Measurements from ENCODE around the gene EPB41L4B. TPM values are rescaled to one million over a fixed set of nuclear protein-coding genes. Genes with fewer than 3 reads are reported as not detected.
A peak's percentile ranks its signal among the peaks of the same experiment; 100 is the strongest.

EPB41L4B gene
- total and polyA plus RNA-seq, 2 of the 4 experiments (the other 2 are of a cell fraction) = 0.36 to 0.54 TPM

DNA sequence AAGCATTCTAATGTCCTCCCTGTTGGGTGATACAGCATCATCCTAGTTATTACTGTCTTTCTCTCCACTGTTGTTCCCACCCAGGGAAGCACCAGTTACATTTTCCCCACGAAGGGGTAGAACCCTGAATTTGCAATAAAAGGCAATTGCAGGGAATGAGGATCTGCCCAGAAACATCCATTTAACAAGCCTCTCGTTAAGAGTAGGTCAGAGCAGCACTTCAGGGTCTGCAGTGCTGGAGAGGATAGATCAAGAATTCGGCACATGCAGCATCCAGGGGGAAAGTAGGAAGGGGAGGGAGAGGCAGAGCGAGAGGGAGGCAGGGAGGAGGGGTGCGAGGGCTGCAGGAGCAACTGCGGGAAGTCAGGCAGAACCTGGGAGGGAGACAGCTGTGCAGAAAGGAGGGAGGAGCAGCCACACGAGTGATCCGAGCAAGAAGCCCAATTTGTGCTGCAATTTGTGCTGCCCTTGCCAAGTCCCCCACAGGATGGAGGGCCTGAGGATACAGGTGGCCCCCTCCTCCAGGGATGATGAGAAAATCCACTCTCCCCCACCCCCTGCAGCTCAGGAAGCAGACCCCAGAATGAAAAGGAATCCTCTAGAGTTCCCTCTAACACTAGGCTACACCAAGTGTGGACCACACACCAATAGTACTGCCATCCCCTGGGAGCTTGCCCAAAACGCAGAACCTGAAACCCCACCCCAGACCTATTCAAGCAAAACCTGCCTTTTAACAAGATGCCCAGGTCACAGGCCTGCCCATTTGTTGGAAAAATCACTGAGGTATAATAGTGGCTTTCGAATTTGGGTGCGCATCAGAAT, 62.2 kb downstream of the EPB41L4B start:
- dilution Hi-C loops (cut with HindIII; ENCODE audit: low sequenced_read_pairs, unreplicated experiment) (no loop called here), intact Hi-C loops (cut with micrococcal nuclease) (loop anchor here (10.0 kb wide), 1 partner anchor 144 kb away; the partner anchor contains the start of gene TMEM245), in situ Hi-C loops (cut with MboI; ENCODE audit: low sequenced_read_pairs) (no loop called here)
- BruUV-seq (replicated peaks) = no TSS peak
- Histone ChIP-seq H3K4ac (ENCODE audit: low read depth, low read length) (no peak overlapping the region), H2AK5ac (ENCODE audit: low read depth, low read length) (no peak overlapping the region), H2AK9ac (replicated peaks; ENCODE audit: low read depth, low read length, poor library complexity) (no peak overlapping the region), H3K9me1 (ENCODE audit: insufficient read depth, low read length) (peaks cover 2% of the 10 kb centered on the region; the same call in 1 of the 2 replicates), H3K4me2 (ENCODE audit: low read depth, low read length) (no peak overlapping the region), H3K4me3 (ENCODE audit: insufficient read depth, low read depth, low read length) (no peak overlapping the region), H3K79me1 (ENCODE audit: low read depth in 1 of 2, low read length in 2 of 2) (no peaks in the 10 kb centered on the region), H2BK5ac (ENCODE audit: low read depth, low read length, poor library complexity, severe bottlenecking) (no peak overlapping the region), H3K4me1 (ENCODE audit: control insufficient read depth, insufficient read depth, low read length) (peaks cover 7% of the 10 kb centered on the region), H4K20me1 (ENCODE audit: insufficient read depth, low read length) (no peaks in the 10 kb centered on the region), H3K9me3 (ENCODE audit: control insufficient read depth, insufficient read depth, low read length) (no peaks in the 10 kb centered on the region), H3K9ac (ENCODE audit: low read depth, low read length) (no peak overlapping the region), H2BK120ac (ENCODE audit: low read depth, low read length) (no peak overlapping the region), H3K36me3 (ENCODE audit: control insufficient read depth, insufficient read depth, low read length) (no peaks in the 10 kb centered on the region), H4K8ac (ENCODE audit: low read depth in 2 of 2, low read length in 2 of 2) (no peak overlapping the region), H3K27ac (ENCODE audit: insufficient read depth, low read length) (no peak overlapping the region), H4K5ac (ENCODE audit: low read depth, low read length) (no peak overlapping the region), H2AFZ (replicated peaks; ENCODE audit: low read length, poor library complexity) (peak overlapping the region; percentile 49), H2BK20ac (ENCODE audit: low read depth, low read length) (no peak overlapping the region), H3K23ac (ENCODE audit: low read depth, low read length) (no peak overlapping the region), H3K18ac (ENCODE audit: low read depth, low read length) (no peak overlapping the region), H4K91ac (ENCODE audit: insufficient read depth, low read depth, low read length) (no peak overlapping the region), H3K27me3 (ENCODE audit: control insufficient read depth, insufficient read depth, low read length) (peaks cover 4% of the 10 kb centered on the region), H2BK15ac (ENCODE audit: low read depth, low read length) (no peak overlapping the region), H3K56ac (ENCODE audit: extremely low read depth, insufficient read depth, low read length) (no peak overlapping the region), H3K14ac (replicated peaks; ENCODE audit: low read depth, low read length) (no peak overlapping the region)
- ATAC-seq (ENCODE audit: low read depth) = no peak
- TF ChIP-seq, protein P1, sequence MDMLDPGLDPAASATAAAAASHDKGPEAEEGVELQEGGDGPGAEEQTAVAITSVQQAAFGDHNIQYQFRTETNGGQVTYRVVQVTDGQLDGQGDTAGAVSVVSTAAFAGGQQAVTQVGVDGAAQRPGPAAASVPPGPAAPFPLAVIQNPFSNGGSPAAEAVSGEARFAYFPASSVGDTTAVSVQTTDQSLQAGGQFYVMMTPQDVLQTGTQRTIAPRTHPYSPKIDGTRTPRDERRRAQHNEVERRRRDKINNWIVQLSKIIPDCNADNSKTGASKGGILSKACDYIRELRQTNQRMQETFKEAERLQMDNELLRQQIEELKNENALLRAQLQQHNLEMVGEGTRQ (IDR thresholded peaks at IDR 0.05; ENCODE audit: low read depth, low read length) = no peak
- TF ChIP-seq NFE2L2 (IDR thresholded peaks at IDR 0.05; ENCODE audit: low read depth, low read length) (no peak), FOS (IDR thresholded peaks at IDR 0.05; ENCODE audit: low read depth, low read length) (no peak), POLR2A (IDR thresholded peaks at IDR 0.05; ENCODE audit: low read depth, low read length) (no peak), CEBPB (IDR thresholded peaks at IDR 0.05; ENCODE audit: low read depth, low read length) (no peak)
- TF ChIP-seq, protein P2, sequence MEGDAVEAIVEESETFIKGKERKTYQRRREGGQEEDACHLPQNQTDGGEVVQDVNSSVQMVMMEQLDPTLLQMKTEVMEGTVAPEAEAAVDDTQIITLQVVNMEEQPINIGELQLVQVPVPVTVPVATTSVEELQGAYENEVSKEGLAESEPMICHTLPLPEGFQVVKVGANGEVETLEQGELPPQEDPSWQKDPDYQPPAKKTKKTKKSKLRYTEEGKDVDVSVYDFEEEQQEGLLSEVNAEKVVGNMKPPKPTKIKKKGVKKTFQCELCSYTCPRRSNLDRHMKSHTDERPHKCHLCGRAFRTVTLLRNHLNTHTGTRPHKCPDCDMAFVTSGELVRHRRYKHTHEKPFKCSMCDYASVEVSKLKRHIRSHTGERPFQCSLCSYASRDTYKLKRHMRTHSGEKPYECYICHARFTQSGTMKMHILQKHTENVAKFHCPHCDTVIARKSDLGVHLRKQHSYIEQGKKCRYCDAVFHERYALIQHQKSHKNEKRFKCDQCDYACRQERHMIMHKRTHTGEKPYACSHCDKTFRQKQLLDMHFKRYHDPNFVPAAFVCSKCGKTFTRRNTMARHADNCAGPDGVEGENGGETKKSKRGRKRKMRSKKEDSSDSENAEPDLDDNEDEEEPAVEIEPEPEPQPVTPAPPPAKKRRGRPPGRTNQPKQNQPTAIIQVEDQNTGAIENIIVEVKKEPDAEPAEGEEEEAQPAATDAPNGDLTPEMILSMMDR (conservative IDR thresholded peaks at IDR 0.05; ENCODE audit: low read depth, low read length) = no peak
- POLR2A ChIA-PET (ENCODE audit: unreplicated experiment) = no interaction called here
- CTCF ChIA-PET = no interaction called here
- no peak for DNase-seq
- 50% methylated on average over 4 of the region's 11 CpGs; no CpG with 5 or more reads in 1 of the 2 experiments for WGBS, 2 experiments (ENCODE audit: extremely low coverage in 2 of 2, insufficient read length in 1 of 2)

All from IMR-90 (cell line).